Liver (tissue), 9 donors: ENCODE measurements around the gene PTER. TPM values are rescaled to one million over a fixed set of nuclear protein-coding genes. Genes with fewer than 3 reads are reported as not detected.

ENCODE experiments used
- DNase-seq: peaks from one replicate; pipeline ENCODE4 v3.0.0-alpha.2; 2017; ENCODE audit warnings: low spot score
- H3K27ac ChIP-seq, 2 donors: one replicate each; pipeline ENCODE4 v1.7.0; 2013; ENCODE audit warnings: inconsistent platforms in 2 of 2, low read length in 2 of 2, control low read depth in 1 of 2, low read depth in 1 of 2, mild to moderate bottlenecking in 1 of 2
- H3K27me3 ChIP-seq, 4 donors: one replicate each; pipeline versions ENCODE4 v1.6.1 to v1.7.0; 2013; ENCODE audit warnings: low read length in 3 of 4, inconsistent platforms in 1 of 4, mild to moderate bottlenecking in 1 of 4, moderate library complexity in 1 of 4; ENCODE audit not compliant: control insufficient read depth in 4 of 4, insufficient read depth in 4 of 4
- H3K36me3 ChIP-seq, 4 donors: one replicate each; pipeline versions ENCODE4 v1.6.1 to v1.7.0; 2013; ENCODE audit warnings: low read length in 3 of 4, mild to moderate bottlenecking in 3 of 4, low read depth in 1 of 4, moderate library complexity in 1 of 4; ENCODE audit not compliant: control insufficient read depth in 4 of 4, insufficient read depth in 3 of 4
- H3K4me1 ChIP-seq, 4 donors: one replicate each; pipeline versions ENCODE4 v1.6.1 to v1.7.0; 2013; ENCODE audit warnings: low read length in 3 of 4, mild to moderate bottlenecking in 3 of 4, moderate library complexity in 1 of 4; ENCODE audit not compliant: control insufficient read depth in 4 of 4, insufficient read depth in 4 of 4
- H3K4me3 ChIP-seq, 3 donors: one replicate each; pipeline versions ENCODE4 v1.6.1 to v1.7.0; 2013; ENCODE audit warnings: low read length in 3 of 3, control low read depth in 1 of 3, low read depth in 1 of 3, mild to moderate bottlenecking in 1 of 3
- H3K9ac ChIP-seq, 2 donors: one replicate each; pipeline ENCODE4 v1.7.0; 2013; ENCODE audit warnings: low read length in 2 of 2, mild to moderate bottlenecking in 2 of 2, moderate library complexity in 2 of 2, control low read depth in 1 of 2, low read depth in 1 of 2
- H3K9me3 ChIP-seq, 4 donors: one replicate each; pipeline versions ENCODE4 v1.6.1 to v1.7.0; 2013; ENCODE audit warnings: low read length in 3 of 4; ENCODE audit not compliant: control insufficient read depth in 4 of 4
- EGR1 ChIP-seq, 2 donors: IDR thresholded peaks; 2 replicates each; pipeline ENCODE4 v1.6.1; 2016 to 2018; ENCODE audit warnings: antibody characterized with exemption in 2 of 2, low read depth in 2 of 2
- FOXA1 ChIP-seq: IDR thresholded peaks from 2 replicates; pipeline ENCODE4 v1.6.1; 2016; ENCODE audit warnings: antibody characterized with exemption
- FOXA2 ChIP-seq: IDR thresholded peaks from 2 replicates; pipeline ENCODE4 v1.6.1; 2016; ENCODE audit warnings: antibody characterized with exemption
- GABPA ChIP-seq, 2 donors: IDR thresholded peaks in 1 of 2; conservative IDR thresholded peaks in 1 of 2; 2 replicates each; pipeline ENCODE4 v1.6.1; 2016; ENCODE audit warnings: antibody characterized with exemption in 2 of 2, mild to moderate bottlenecking in 1 of 2, moderate library complexity in 1 of 2
- HNF4A ChIP-seq, 2 donors: conservative IDR thresholded peaks; 2 replicates each; pipeline ENCODE4 v1.6.1; 2016; ENCODE audit warnings: antibody characterized with exemption in 2 of 2, mild to moderate bottlenecking in 2 of 2
- JUND ChIP-seq, 2 donors: IDR thresholded peaks; 2 replicates each; pipeline ENCODE4 v1.6.1; 2016; ENCODE audit warnings: antibody characterized with exemption in 2 of 2
- MAX ChIP-seq: IDR thresholded peaks from 2 replicates; pipeline ENCODE4 v1.6.1; 2016; ENCODE audit warnings: antibody characterized with exemption
- NR2F2 ChIP-seq: IDR thresholded peaks from 2 replicates; pipeline ENCODE4 v1.6.1; 2016; ENCODE audit warnings: antibody characterized with exemption
- REST ChIP-seq: IDR thresholded peaks from 2 replicates; pipeline ENCODE4 v1.6.1; 2016; ENCODE audit warnings: antibody characterized with exemption, mild to moderate bottlenecking
- RXRA ChIP-seq, 2 donors: IDR thresholded peaks; 2 replicates each; pipeline ENCODE4 v1.6.1; 2017 to 2018; ENCODE audit warnings: antibody characterized with exemption in 2 of 2, mild to moderate bottlenecking in 1 of 2
- SP1 ChIP-seq: IDR thresholded peaks from 2 replicates; pipeline ENCODE4 v1.6.1; 2018; ENCODE audit warnings: antibody characterized with exemption, mild to moderate bottlenecking
- TAF1 ChIP-seq: conservative IDR thresholded peaks from 2 replicates; pipeline ENCODE4 v1.6.1; 2016; ENCODE audit warnings: antibody characterized with exemption, mild to moderate bottlenecking
- YY1 ChIP-seq: IDR thresholded peaks from 2 replicates; pipeline ENCODE4 v1.6.1; 2016; ENCODE audit warnings: antibody characterized with exemption, mild to moderate bottlenecking
- WGBS: extraction: QIAGEN DNeasy Blood & Tissue Kit; methylation state at CpG from one replicate; pipeline ENCODE4 v1.1.7; 2013; 5-methylcytosine and 5-hydroxymethylcytosine counted together
- polyA plus RNA-seq, 2 donors: library from polyadenylated mRNA; stranded (reverse) in 1 of 2; unstranded in 1 of 2; fragments of 200-250 nt in 1 of 2; fragments of >200 nt in 1 of 2; fragmentation: Nextera tagmentation in 1 of 2; extraction: Ambion mirVana in 1 of 2; gene quantifications; one replicate each; pipeline versions ENCODE4 v1.2.1 to v1.2.3, GENCODE V29; 2013 to 2015
- total RNA-seq, 2 donors: library from RNA; depleted of rRNA; stranded (reverse); fragments of >200 nt; gene quantifications; one replicate each; pipeline ENCODE4 v1.2.3, GENCODE V29; 2014
- TF ChIP-seq, protein P1 (sequence below): IDR thresholded peaks from 2 replicates; pipeline ENCODE4 v1.6.1; 2016; ENCODE audit warnings: antibody characterized with exemption
- TF ChIP-seq, protein P2 (sequence below): IDR thresholded peaks from 2 replicates; pipeline ENCODE4 v1.6.1; 2016; ENCODE audit warnings: antibody characterized with exemption
- TF ChIP-seq, protein P3 (sequence below): fragments of 150-350 bp; IDR thresholded peaks from 2 replicates; pipeline ENCODE4 v1.5.1; 2017; ENCODE audit warnings: improper control_type of control experiment, low read depth, low read length; ENCODE audit not compliant: missing input control
- donor health status: healthy.
- donor health status: healthy.
- donor health status: healthy.
- donor health status: healthy.
- donor health status: healthy.

Gene PTER
- total and polyA plus RNA-seq, 4 donors, result 4.4 to 15.7 (median 8.9) TPM

- H3K9ac ChIP-seq, result no peak overlapping the region
- H3K4me3 ChIP-seq, result no peak overlapping the region
- H3K36me3 ChIP-seq, result no peaks in the 10 kb centered on the region
- H3K27me3 ChIP-seq, result peaks cover 0 to 4% (median 0%) of the 10 kb centered on the region in 4 donors
- no peaks in the 10 kb centered on the region for H3K4me1 ChIP-seq
- no peak for DNase-seq
- whole genome bisulfite sequencing, result 92% methylated on average over 5 of the region's 5 CpGs
- no peaks in the 10 kb centered on the region for H3K9me3 ChIP-seq
- no peak overlapping the region for H3K27ac ChIP-seq
- TF ChIP-seq FOXA2, result no peak
- TF ChIP-seq, protein P1, sequence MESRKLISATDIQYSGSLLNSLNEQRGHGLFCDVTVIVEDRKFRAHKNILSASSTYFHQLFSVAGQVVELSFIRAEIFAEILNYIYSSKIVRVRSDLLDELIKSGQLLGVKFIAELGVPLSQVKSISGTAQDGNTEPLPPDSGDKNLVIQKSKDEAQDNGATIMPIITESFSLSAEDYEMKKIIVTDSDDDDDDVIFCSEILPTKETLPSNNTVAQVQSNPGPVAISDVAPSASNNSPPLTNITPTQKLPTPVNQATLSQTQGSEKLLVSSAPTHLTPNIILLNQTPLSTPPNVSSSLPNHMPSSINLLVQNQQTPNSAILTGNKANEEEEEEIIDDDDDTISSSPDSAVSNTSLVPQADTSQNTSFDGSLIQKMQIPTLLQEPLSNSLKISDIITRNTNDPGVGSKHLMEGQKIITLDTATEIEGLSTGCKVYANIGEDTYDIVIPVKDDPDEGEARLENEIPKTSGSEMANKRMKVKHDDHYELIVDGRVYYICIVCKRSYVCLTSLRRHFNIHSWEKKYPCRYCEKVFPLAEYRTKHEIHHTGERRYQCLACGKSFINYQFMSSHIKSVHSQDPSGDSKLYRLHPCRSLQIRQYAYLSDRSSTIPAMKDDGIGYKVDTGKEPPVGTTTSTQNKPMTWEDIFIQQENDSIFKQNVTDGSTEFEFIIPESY, result no peak
- TF ChIP-seq, protein P2, sequence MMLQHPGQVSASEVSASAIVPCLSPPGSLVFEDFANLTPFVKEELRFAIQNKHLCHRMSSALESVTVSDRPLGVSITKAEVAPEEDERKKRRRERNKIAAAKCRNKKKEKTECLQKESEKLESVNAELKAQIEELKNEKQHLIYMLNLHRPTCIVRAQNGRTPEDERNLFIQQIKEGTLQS, result no peak
- TF ChIP-seq TAF1, result no peak
- TF ChIP-seq EGR1 (IDR thresholded peaks at IDR 0.05; ENCODE audit: low read depth in 2 of 2), result no peak
- no peak for TF ChIP-seq SP1
- TF ChIP-seq, protein P3, sequence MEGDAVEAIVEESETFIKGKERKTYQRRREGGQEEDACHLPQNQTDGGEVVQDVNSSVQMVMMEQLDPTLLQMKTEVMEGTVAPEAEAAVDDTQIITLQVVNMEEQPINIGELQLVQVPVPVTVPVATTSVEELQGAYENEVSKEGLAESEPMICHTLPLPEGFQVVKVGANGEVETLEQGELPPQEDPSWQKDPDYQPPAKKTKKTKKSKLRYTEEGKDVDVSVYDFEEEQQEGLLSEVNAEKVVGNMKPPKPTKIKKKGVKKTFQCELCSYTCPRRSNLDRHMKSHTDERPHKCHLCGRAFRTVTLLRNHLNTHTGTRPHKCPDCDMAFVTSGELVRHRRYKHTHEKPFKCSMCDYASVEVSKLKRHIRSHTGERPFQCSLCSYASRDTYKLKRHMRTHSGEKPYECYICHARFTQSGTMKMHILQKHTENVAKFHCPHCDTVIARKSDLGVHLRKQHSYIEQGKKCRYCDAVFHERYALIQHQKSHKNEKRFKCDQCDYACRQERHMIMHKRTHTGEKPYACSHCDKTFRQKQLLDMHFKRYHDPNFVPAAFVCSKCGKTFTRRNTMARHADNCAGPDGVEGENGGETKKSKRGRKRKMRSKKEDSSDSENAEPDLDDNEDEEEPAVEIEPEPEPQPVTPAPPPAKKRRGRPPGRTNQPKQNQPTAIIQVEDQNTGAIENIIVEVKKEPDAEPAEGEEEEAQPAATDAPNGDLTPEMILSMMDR, result no peak
Measured at GRCh38 chr10:16536155-16536554, 99.3 kb downstream of the PTER start.

GRCh38 chr10:16544099-16544498 is 107.3 kb downstream of the PTER start:
- Histone ChIP-seq H3K9ac (no peak overlapping the region), H3K27me3 (peaks cover 0 to 3% (median 0%) of the 10 kb centered on the region in 4 donors), H3K36me3 (no peaks in the 10 kb centered on the region), H3K9me3 (no peaks in the 10 kb centered on the region), H3K4me3 (no peak overlapping the region), H3K4me1 (no peaks in the 10 kb centered on the region), H3K27ac (no peak overlapping the region)
- TF ChIP-seq MAX, result no peak
- no peak for TF ChIP-seq YY1
- TF ChIP-seq, protein P2, result no peak
- TF ChIP-seq FOXA2, result no peak
- TF ChIP-seq EGR1 (IDR thresholded peaks at IDR 0.05; ENCODE audit: low read depth in 2 of 2), result no peak
- no peak for TF ChIP-seq TAF1
- TF ChIP-seq, protein P1, result no peak
- TF ChIP-seq HNF4A (conservative IDR thresholded peaks at IDR 0.05), result no peak
- no peak for TF ChIP-seq SP1
- TF ChIP-seq, protein P3, result no peak
- TF ChIP-seq JUND (IDR thresholded peaks at IDR 0.05), result no peak
- TF ChIP-seq FOXA1, result no peak
- no peak for TF ChIP-seq REST
- no peak for TF ChIP-seq GABPA (IDR thresholded peaks at IDR 0.05 in 1 of 2, conservative IDR thresholded peaks at IDR 0.05 in 1 of 2)
- no peak for TF ChIP-seq NR2F2
- TF ChIP-seq RXRA (IDR thresholded peaks at IDR 0.05), result no peak
- no peak for DNase-seq
- WGBS, result 68% methylated on average over 3 of the region's 3 CpGs
